Caki2 (cell line): ENCODE results near the gene TMEM263. TPM values are rescaled to one million over a fixed set of nuclear protein-coding genes. Genes with fewer than 3 reads are reported as not detected.

Source experiments
- DNase-seq: peaks from one replicate; pipeline ENCODE4 v3.0.0-alpha.2; 2015; ENCODE audit warnings: low read depth
- in situ Hi-C: cut with HindIII; loops from 2 replicates; pipeline ENCODE4 v1.10.0; 2016; ENCODE audit warnings: low sequenced_read_pairs, low pct_unique_long_range_greater_than_20kb, mixed read lengths
- total RNA-seq: library from RNA; depleted of rRNA; stranded (reverse); fragments of >200 nt; shearing (Covaris generic); gene quantifications from 2 replicates; pipeline ENCODE4 v1.2.3, GENCODE V29; 2014; ENCODE audit warnings: low replicate concordance

TMEM263 gene
- total RNA-seq, 1 experiment from 2014 or later, result 25.7 TPM

DNA sequence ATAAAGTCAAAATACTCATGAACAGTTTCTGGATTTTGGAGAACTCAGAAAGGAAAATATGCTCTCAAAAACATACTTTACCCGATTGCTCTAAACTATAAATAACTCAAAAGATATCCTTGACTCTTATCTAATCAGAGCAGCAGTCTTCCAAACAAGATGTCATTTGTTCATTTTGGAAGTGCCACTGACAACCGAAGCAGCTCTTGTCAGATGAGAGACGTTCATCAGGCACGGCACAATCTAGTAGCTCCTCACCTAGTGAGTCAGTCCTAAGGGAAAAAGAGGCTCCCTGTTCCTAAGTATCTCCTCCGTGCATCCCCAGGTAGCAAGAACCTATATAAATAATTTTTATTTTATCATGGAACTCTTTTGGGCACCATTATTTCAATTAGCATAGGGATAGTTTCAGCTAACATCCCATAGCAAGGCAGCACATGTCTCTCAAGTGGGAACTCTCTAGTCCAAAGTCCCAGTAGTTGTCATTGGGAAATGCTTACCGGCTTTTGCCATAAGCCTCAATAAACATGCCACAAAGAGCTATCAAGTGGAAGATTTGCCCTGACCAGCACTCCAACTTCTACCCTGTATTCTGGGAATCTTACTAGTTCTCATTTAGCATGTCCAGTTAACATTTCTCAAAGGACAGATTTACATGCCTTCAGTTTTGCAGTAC lies 14.1 kb upstream of the TMEM263 start:
- in situ Hi-C loops, result no loop called here
- no peak for DNase-seq

DNA sequence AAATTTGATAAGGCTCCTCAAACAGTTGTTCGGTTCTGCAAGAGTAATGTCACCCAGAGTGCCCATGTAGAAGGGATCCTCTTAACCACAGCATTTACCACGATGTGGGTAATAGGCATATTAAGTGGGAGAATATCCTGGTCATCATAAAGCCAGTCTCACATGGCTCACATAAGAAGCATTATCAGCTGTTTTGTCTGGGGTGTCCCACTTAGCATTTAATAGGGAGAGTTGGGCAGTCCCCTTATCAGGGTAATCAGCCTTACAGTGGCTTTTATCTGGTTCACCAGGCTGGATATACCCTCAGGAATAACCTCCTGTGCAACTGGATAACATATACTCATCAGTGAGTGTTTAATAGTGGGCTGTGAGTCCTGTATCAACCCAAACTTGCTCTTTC lies 12.9 kb upstream of the TMEM263 start:
- DNase-seq, result no peak

DNA sequence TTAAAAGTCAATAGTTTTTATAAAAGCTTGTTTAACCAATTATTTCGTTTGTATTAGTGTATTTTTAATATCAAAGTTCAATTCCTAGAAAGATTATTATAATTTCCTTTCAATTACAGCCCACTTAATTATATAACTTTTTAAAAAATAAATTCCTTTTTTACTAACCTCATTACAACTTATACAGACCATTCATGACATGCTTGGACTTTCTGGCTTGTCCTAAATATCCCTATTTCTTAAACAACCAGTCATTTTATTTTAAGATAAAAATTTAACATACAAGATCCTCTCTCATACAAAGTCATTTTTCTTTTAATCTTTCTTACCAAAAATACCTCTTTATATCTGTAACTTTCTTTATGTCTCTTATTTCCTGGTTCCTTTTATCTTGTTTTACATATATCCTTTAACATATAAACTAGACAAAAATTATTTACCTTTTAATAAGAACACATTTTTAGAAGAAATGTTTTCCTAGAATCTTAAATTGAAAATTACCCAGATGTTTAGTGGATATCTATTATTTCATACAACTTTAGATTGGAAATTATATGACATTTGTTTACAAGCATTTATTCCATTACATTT lies 10.4 kb upstream of the TMEM263 start:
- in situ Hi-C loops, result no loop called here
- peak; percentile 5 for DNase-seq

More for the DNA sequence above, 12.9 kb upstream of the TMEM263 start:
- in situ Hi-C loops, result no loop called here

- no peak for DNase-seq
- in situ Hi-C loops, result no loop called here
These were observed 8.2 kb upstream of the TMEM263 start for GRCh38 chr12:106947461-106947860.

DNA sequence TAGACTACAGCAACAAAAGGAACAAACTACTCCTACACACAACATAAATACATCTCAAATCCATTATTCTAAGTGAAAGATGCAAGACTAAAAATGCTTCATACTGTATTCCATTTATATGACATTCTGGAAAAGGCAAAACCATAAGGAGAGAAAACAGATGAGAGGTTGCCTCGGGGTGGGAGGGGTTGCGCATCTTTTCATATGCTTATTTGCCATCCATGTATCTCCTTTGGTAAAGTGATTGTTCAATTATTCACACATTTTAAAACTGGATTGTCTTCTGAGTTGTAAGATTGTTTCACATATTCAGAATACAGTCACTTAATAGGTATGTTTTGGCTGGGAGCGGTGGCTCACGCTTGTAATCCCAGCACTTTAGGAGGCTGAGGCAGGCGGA lies 5.1 kb upstream of the TMEM263 start:
- DNase-seq, result no peak
- in situ Hi-C loops, result no loop called here

DNA sequence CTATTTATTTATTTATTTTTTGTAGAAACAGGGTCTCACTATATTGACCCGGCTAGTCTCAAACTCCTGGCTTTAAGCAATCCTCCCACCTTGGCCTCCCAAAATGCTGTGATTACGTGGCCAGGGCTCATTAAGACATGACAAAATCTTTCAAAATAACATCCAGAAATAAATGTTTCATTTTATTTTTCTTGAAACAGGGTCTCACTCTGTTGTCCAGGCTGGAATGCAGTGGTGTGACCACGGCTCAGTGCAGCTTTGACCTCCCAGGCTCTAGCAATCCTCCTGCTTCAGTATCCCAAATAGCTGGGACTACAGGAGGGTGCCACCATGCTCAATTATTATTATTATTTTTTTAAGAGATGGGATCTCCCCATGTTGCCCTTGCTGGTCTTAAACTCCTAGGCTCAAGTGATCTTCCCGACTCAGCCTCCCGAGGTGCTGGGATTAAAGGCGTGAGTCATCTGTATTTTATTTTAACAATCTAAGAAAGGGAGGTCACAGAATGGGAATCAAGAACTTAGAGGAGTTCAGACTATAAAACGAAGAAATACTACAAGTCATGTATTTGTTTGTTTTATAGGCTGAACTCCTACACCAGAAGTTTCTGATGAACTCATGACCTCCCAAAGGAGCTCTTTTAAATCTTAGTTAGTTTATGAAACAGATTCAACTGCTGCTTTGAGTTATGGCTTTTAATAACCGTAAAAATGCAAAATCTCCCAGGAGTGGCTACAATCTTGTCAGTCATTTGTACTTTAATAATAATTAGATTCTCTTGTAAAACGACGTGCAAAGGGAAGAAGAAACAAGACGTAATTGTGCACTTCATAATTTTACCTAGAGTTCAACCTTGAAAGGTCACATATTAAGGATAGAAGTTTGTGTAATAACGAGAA lies 2.1 kb upstream of the TMEM263 start:
- DNase-seq, result peak; percentile 10

DNA sequence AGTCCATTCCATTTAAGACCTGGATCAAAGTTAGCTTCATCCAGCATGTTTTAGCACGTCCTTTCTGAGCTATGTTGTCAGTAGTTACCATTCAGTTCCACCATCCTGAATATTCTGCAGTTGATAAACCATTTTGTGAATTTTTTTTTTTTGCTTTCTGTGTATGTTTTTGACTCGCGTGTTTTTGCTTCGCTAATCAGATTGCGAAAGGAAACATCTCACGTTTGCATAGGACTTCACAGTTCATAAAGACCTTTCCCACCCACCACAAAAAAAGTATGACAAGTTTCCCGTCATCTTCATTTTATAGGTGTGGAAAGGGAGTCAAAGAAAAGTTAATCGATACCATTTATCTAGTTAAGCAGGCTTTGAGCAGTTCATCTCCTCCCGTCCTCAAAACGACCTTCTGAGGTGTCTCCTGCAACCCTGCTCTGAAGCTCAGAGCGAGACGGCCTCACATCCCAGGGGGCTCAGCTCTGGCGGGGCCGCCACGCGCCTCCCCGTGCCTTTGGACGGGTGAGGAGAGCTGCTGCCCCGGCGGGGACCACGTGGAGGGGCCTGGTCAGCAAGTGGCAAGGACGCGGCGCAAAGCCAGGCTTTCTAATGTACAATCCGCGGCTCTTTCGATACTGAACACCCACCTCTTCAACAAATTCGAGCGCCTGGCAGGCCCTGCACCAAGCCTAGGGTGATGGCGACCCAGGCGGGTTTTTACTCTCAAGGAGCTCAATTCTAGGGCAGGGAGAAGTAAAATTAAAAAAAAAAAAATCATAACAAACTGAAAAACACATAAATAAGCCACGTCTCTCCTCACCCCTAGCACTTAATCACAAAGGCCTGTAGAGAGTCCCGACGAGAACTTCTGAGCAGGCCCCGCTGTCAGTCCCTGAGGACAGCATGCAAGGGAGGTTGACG lies 988 bp upstream of the TMEM263 start:
- peak; percentile 4 for DNase-seq
- in situ Hi-C loops, result no loop called here

More for the DNA sequence above, 2.1 kb upstream of the TMEM263 start:
- in situ Hi-C loops, result no loop called here

DNA sequence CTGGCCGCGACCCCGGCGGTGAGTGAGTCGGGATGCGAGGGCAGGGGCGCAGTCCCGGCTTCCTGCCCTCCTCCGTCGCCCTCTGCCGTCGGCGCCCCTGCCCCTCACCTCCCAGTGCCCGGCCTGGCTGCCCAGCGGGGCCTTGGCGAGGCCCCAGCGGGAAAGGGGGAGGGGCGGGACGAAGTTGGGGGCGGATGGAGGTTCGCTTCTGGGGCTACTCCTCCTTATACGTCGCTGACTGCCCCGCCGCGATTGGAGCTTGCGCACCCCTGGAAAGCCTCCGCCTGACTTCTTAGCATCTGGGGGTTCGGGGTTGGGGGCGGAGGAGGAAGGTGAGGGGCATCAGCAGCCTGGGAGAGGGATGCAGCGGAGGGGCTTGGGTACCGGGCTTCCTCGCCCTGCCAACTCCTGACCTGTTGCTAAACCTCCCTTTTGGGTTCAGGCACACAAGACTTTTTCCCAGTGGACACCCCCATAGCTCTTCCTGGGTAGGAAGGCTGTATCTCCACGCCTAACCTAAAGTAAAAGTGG lies 406 bp downstream of the TMEM263 start:
- DNase-seq, result no peak
- in situ Hi-C loops, result no loop called here

- peak; percentile 4 for DNase-seq
- in situ Hi-C loops, result no loop called here
These were observed 1.9 kb downstream of the TMEM263 start for GRCh38 chr12:106957583-106957982.

- in situ Hi-C loops, result no loop called here
- DNase-seq, result no peak
These were observed 4.7 kb downstream of the TMEM263 start for GRCh38 chr12:106960443-106960842.

- no peak for DNase-seq
- in situ Hi-C loops, result no loop called here
These were observed 6.6 kb downstream of the TMEM263 start for GRCh38 chr12:106962286-106962685.

GRCh38 chr12:106964526-106964925 lies 8.8 kb downstream of the TMEM263 start:
- no peak for DNase-seq
- in situ Hi-C loops, result no loop called here

- DNase-seq, result no peak
- in situ Hi-C loops, result no loop called here
These were observed 15.4 kb downstream of the TMEM263 start for GRCh38 chr12:106971065-106971464.

DNA sequence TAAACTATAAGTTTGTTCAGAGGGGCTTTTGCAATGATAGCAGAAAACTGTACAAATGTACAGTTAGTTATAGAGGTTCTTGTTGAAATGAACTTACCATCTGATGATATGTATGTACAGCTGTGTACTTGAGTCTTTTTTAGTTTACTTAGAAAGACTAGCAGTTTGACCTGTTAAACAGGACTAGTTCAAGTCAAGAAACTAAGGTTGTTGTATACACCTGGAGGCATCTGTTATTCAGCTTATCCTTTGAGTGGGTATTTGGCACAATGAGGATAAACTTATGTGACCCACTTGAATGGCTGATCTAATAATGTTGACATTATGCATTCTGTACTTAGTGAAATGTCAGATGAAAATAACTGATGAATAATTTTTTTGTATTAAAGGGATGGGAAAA lies 17.8 kb downstream of the TMEM263 start:
- in situ Hi-C loops, result no loop called here
- DNase-seq, result no peak

- DNase-seq, result peak; percentile 47
- in situ Hi-C loops, result no loop called here
These were observed 18.8 kb downstream of the TMEM263 start for GRCh38 chr12:106974511-106974910.

DNA sequence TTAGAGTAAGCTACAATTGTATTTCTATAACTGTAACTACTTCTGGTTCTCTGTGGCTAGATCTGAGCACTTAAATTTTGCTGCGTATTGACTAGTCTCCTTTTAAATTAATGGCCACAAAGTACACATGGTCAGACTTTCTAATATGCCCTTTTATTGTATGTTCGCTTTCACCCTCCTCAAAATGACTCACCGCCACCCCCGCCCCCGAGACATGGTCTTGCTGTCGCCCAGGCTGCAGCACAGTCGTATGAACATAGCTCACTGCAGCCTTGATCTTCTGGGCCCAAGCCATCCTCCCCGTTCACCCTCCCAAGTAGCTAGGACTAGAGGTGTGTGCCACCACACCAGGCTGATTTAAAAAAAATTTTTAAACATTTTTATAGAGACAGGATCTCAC lies 19.4 kb downstream of the TMEM263 start:
- in situ Hi-C loops, result no loop called here
- no peak for DNase-seq

DNA sequence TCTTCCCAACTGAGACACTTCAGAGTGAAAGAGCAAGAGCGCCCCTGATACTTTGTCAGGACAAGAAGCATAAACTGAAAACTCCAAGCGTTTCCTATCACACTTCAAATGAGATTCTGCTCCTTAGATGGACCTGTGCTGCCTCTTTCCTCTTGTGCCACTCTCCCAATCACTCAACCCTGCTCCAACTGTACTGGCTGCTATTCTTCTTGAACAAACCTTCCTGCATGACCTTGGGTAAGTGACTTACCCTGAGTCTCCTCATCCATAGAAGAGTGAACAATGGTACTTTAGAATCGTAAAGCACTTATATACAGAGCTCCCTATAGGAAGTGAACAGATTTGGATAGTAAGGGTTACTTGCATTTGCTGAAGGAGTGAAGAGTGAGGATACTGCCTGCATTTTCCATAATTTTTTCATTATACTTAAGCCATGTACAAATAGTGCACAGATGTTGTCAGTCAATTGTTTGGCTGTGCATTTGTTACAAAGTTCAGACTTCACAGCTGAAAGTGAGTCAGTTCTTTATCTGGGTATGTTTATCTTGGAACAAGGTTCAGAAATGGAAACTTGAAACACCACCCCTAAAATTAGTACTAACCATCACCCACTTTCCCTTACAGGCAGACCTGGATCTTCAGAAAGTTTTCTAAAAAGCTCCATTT lies 20.4 kb downstream of the TMEM263 start:
- DNase-seq, result no peak
- in situ Hi-C loops, result no loop called here

GRCh38 chr12:106976668-106977067 lies 21.0 kb downstream of the TMEM263 start:
- in situ Hi-C loops, result no loop called here
- no peak for DNase-seq
